ENCODE data around the gene RNF2. TPM values are rescaled to one million over a fixed set of nuclear protein-coding genes. Genes with fewer than 3 reads are reported as not detected.
"Not testable (repeated sequence)": the region's sequence is repeated elsewhere in the genome, so short reads cannot be mapped to it uniquely, and the experiment has no call there.

RNF2 gene
- total RNA-seq: 23.4 and 24.5 TPM in 2 replicates

GRCh38 chr1:185044981-185045813 lies at the start of gene RNF2:
Gene RNF2, plus strand, starts transcription at chr1:185045558. Its CDS starts 41,996 bp downstream, at chr1:185087554.
- Mint-ChIP-seq H3K9me3 (no peaks in the 10 kb centered on the region), H3K4me1 (peaks cover 31% of the 10 kb centered on the region), H3K4me3 (peak within 1 kb of the TSS; percentile 92), H3K36me3 (ENCODE audit: low read depth) (peaks cover 3% of the 10 kb centered on the region), H3K27me3 (no peaks in the 10 kb centered on the region), H3K27ac (peak within 1 kb of the TSS; percentile 91)
- ChIA-PET CTCF (interaction anchor here (1.0 to 1.6 kb wide), 4 partner anchors 111 to 636 kb away, joined by 3 to 6 read pairs (median 4); no protein-coding TSS in a partner anchor), POLR2A (interaction anchor here (0.6 to 3.9 kb wide), 9 partner anchors 14 to 1330 kb away, joined by 3 to 40 read pairs (median 5); partner anchors contain the start of genes EDEM3, NIBAN1, SWT1 and TPR)
- intact Hi-C loops (cut with micrococcal nuclease): loop anchor here (1.0 to 10.0 kb wide), 11 partner anchors 62 to 1410 kb away; partner anchors contain the start of genes ARPC5, EDEM3, IVNS1ABP and ODR4
- DNase-seq (peak; percentile 84), ATAC-seq (ENCODE audit: low read depth) (peak; percentile 92)
- no peak for TF ChIP-seq CTCF (IDR thresholded peaks at IDR 0.05)

- DNase-seq; intact Hi-C loops (cut with micrococcal nuclease); H3K4me3 Mint-ChIP-seq; ATAC-seq (ENCODE audit: low read depth); H3K4me1 Mint-ChIP-seq; H3K9me3 Mint-ChIP-seq; H3K36me3 Mint-ChIP-seq (ENCODE audit: low read depth); CTCF ChIA-PET; H3K27ac Mint-ChIP-seq; POLR2A ChIA-PET: not testable (repeated sequence)
- peaks cover 21% of the 10 kb centered on the region for H3K27me3 Mint-ChIP-seq
These were observed 45.4 kb upstream of the RNF2 start for GRCh38 chr1:184999974-185000373.

- ATAC-seq (ENCODE audit: low read depth); DNase-seq; intact Hi-C loops (cut with micrococcal nuclease); H3K36me3 Mint-ChIP-seq (ENCODE audit: low read depth); H3K4me3 Mint-ChIP-seq; H3K4me1 Mint-ChIP-seq; POLR2A ChIA-PET; H3K27ac Mint-ChIP-seq; CTCF ChIA-PET; H3K9me3 Mint-ChIP-seq: not testable (repeated sequence)
- peaks cover 16% of the 10 kb centered on the region for H3K27me3 Mint-ChIP-seq
These were observed 44.0 kb upstream of the RNF2 start for GRCh38 chr1:185001312-185001880.

- H3K9me3 Mint-ChIP-seq: no peaks in the 10 kb centered on the region
- ChIA-PET CTCF (no interaction called here), POLR2A (no interaction called here)
- no peaks in the 10 kb centered on the region for H3K36me3 Mint-ChIP-seq (ENCODE audit: low read depth)
- H3K4me3 Mint-ChIP-seq: no peak overlapping the region
- ATAC-seq (ENCODE audit: low read depth): no peak
- H3K27ac Mint-ChIP-seq: no peak overlapping the region
- H3K27me3 Mint-ChIP-seq: peaks cover 7% of the 10 kb centered on the region
- intact Hi-C loops (cut with micrococcal nuclease): no loop called here
- no peak for TF ChIP-seq CTCF (IDR thresholded peaks at IDR 0.05)
- DNase-seq: no peak
- no peaks in the 10 kb centered on the region for H3K4me1 Mint-ChIP-seq
These were observed 36.5 kb upstream of the RNF2 start for GRCh38 chr1:185008838-185009237.

- ATAC-seq (ENCODE audit: low read depth) (no peak), DNase-seq (no peak)
- Mint-ChIP-seq H3K4me3 (no peak overlapping the region), H3K27ac (no peak overlapping the region), H3K9me3 (no peaks in the 10 kb centered on the region), H3K36me3 (ENCODE audit: low read depth) (no peaks in the 10 kb centered on the region), H3K27me3 (peaks cover 7% of the 10 kb centered on the region), H3K4me1 (no peaks in the 10 kb centered on the region)
- intact Hi-C loops (cut with micrococcal nuclease): no loop called here
- POLR2A ChIA-PET: no interaction called here
- CTCF ChIA-PET: no interaction called here
- no peak for TF ChIP-seq CTCF (IDR thresholded peaks at IDR 0.05)
These were observed 35.0 kb upstream of the RNF2 start for GRCh38 chr1:185010361-185010760.

- CTCF ChIA-PET: no interaction called here
- TF ChIP-seq CTCF (IDR thresholded peaks at IDR 0.05): no peak
- H3K36me3 Mint-ChIP-seq (ENCODE audit: low read depth): no peaks in the 10 kb centered on the region
- no peak for DNase-seq
- peaks cover 9% of the 10 kb centered on the region for H3K27me3 Mint-ChIP-seq
- H3K27ac Mint-ChIP-seq: no peak overlapping the region
- H3K4me1 Mint-ChIP-seq: peaks cover 3% of the 10 kb centered on the region
- ATAC-seq (ENCODE audit: low read depth): no peak
- H3K9me3 Mint-ChIP-seq: no peaks in the 10 kb centered on the region
- POLR2A ChIA-PET: no interaction called here
- H3K4me3 Mint-ChIP-seq: no peak overlapping the region
- intact Hi-C loops (cut with micrococcal nuclease): no loop called here
These were observed 30.4 kb upstream of the RNF2 start for GRCh38 chr1:185014941-185015340.
